ENCODE measurements around the gene MUC6.

GRCh38 chr11:968822-969221, 67.7 kb downstream of the MUC6 start:
- no peak for TF ChIP-seq EZH2 (IDR thresholded peaks at IDR 0.05; ENCODE audit: borderline replicate concordance, low read depth, low read length, severe bottlenecking)
- no peak for TF ChIP-seq CTCF (IDR thresholded peaks at IDR 0.05; ENCODE audit: extremely low read depth in 1 of 2, insufficient read depth in 1 of 2, low read depth in 1 of 2, low read length in 2 of 2)
- TF ChIP-seq POLR2A (IDR thresholded peaks at IDR 0.05; ENCODE audit: low read depth, low read length): no peak
- TF ChIP-seq MAX (IDR thresholded peaks at IDR 0.05; ENCODE audit: insufficient read depth, insufficient read length): no peak
